Thymus (tissue), 11 donors: ENCODE measurements around the gene PFDN4. TPM values are rescaled to one million over a fixed set of nuclear protein-coding genes. Genes with fewer than 3 reads are reported as not detected.

Source experiments
- DNase-seq, 9 donors: peaks; one replicate each; pipeline ENCODE4 v3.0.0-alpha.2; 2013; ENCODE audit warnings: low spot score in 9 of 9, low read depth in 6 of 9, missing footprints in 1 of 9
- H3K27ac ChIP-seq, 2 donors: one replicate each; pipeline ENCODE4 v1.5.1; 2013; ENCODE audit warnings: control low read depth in 1 of 2, low read depth in 1 of 2, low read length in 1 of 2, mild to moderate bottlenecking in 1 of 2, moderate library complexity in 1 of 2
- H3K27me3 ChIP-seq, 2 donors: one replicate each; pipeline ENCODE4 v1.5.1; 2013; ENCODE audit warnings: low read length in 1 of 2; ENCODE audit not compliant: control insufficient read depth in 2 of 2, insufficient read depth in 1 of 2
- H3K36me3 ChIP-seq, 2 donors: one replicate each; pipeline ENCODE4 v1.5.1; 2013; ENCODE audit warnings: low read length in 1 of 2, mild to moderate bottlenecking in 1 of 2, moderate library complexity in 1 of 2; ENCODE audit not compliant: control insufficient read depth in 2 of 2, insufficient read depth in 2 of 2
- H3K4me1 ChIP-seq, 2 donors: one replicate each; pipeline ENCODE4 v1.5.1; 2013; ENCODE audit warnings: low read length in 2 of 2; ENCODE audit not compliant: control insufficient read depth in 2 of 2, insufficient read depth in 2 of 2
- H3K4me3 ChIP-seq, 2 donors: one replicate each; pipeline ENCODE4 v1.5.1; 2013; ENCODE audit warnings: low read length in 2 of 2, control low read depth in 1 of 2, mild to moderate bottlenecking in 1 of 2
- H3K9me3 ChIP-seq, 2 donors: one replicate each; pipeline ENCODE4 v1.5.1; 2013; ENCODE audit warnings: low read length in 1 of 2, mild to moderate bottlenecking in 1 of 2; ENCODE audit not compliant: control insufficient read depth in 2 of 2, insufficient read depth in 1 of 2
- WGBS: extraction: QIAGEN DNeasy Blood & Tissue Kit; methylation state at CpG from one replicate; pipeline ENCODE4 v1.1.7; 2013; 5-methylcytosine and 5-hydroxymethylcytosine counted together
- polyA plus RNA-seq: library from polyadenylated mRNA; stranded (reverse); fragments of 200-250 nt; gene quantifications from one replicate; pipeline ENCODE4 v1.2.3, GENCODE V29; 2013
- total RNA-seq: library from RNA; stranded (reverse); fragments of 120-200 nt; gene quantifications from one replicate; pipeline ENCODE4 v1.2.4, GENCODE V29; 2013
- donor health status: healthy.

Gene PFDN4
- total and polyA plus RNA-seq, 2 donors: 123 to 124 TPM

GRCh38 chr20:54195483-54196472 lies 12.1 kb upstream of the PFDN4 start:
- Histone ChIP-seq H3K27ac (no peak overlapping the region), H3K36me3 (no peaks in the 10 kb centered on the region), H3K4me1 (no peaks in the 10 kb centered on the region), H3K9me3 (no peaks in the 10 kb centered on the region), H3K27me3 (no peaks in the 10 kb centered on the region), H3K4me3 (no peak overlapping the region)
- WGBS: 93% methylated on average over 13 of the region's 13 CpGs
- no peak for DNase-seq

GRCh38 chr20:54197621-54198604 lies 10.0 kb upstream of the PFDN4 start:
- 86% methylated on average over 13 of the region's 13 CpGs for WGBS
- Histone ChIP-seq H3K4me1 (no peaks in the 10 kb centered on the region), H3K27me3 (no peaks in the 10 kb centered on the region), H3K4me3 (no peak overlapping the region), H3K27ac (no peak overlapping the region), H3K9me3 (no peaks in the 10 kb centered on the region), H3K36me3 (no peaks in the 10 kb centered on the region)
- no peak for DNase-seq

- no peak overlapping the region for H3K27ac ChIP-seq
- no peak overlapping the region for H3K4me3 ChIP-seq
- H3K27me3 ChIP-seq: no peaks in the 10 kb centered on the region
- WGBS: 83% methylated on average over 6 of the region's 6 CpGs
- no peaks in the 10 kb centered on the region for H3K36me3 ChIP-seq
- DNase-seq: no peak
- no peaks in the 10 kb centered on the region for H3K9me3 ChIP-seq
- H3K4me1 ChIP-seq: no peaks in the 10 kb centered on the region
Observed at GRCh38 chr20:54199283-54199682, 8.6 kb upstream of the PFDN4 start.

- Histone ChIP-seq H3K4me1 (no peaks in the 10 kb centered on the region), H3K27me3 (no peaks in the 10 kb centered on the region), H3K36me3 (no peaks in the 10 kb centered on the region), H3K4me3 (no peak overlapping the region), H3K27ac (no peak overlapping the region), H3K9me3 (no peaks in the 10 kb centered on the region)
- DNase-seq: peak in 8 of 9 donors; percentile 31 to 73 (median 48)
- 29% methylated on average over 7 of the region's 7 CpGs for whole genome bisulfite sequencing
Observed at GRCh38 chr20:54199721-54200176, 8.1 kb upstream of the PFDN4 start.

- Histone ChIP-seq H3K4me3 (no peak overlapping the region), H3K36me3 (no peaks in the 10 kb centered on the region), H3K9me3 (no peaks in the 10 kb centered on the region), H3K27me3 (no peaks in the 10 kb centered on the region), H3K4me1 (no peaks in the 10 kb centered on the region), H3K27ac (no peak overlapping the region)
- DNase-seq: no peak
- WGBS: 78% methylated on average over 7 of the region's 7 CpGs
Observed at GRCh38 chr20:54200487-54201267, 7.2 kb upstream of the PFDN4 start.

- DNase-seq: no peak
- H3K4me1 ChIP-seq: no peaks in the 10 kb centered on the region
- H3K36me3 ChIP-seq: no peaks in the 10 kb centered on the region
- WGBS: 84% methylated on average over 4 of the region's 4 CpGs
- H3K9me3 ChIP-seq: no peaks in the 10 kb centered on the region
- H3K27ac ChIP-seq: no peak overlapping the region
- peaks cover 1 to 2% of the 10 kb centered on the region in 2 donors for H3K27me3 ChIP-seq
- no peak overlapping the region for H3K4me3 ChIP-seq
Observed at GRCh38 chr20:54201268-54201846, 6.5 kb upstream of the PFDN4 start.

GRCh38 chr20:54203281-54203680 lies 4.6 kb upstream of the PFDN4 start:
- no peaks in the 10 kb centered on the region for H3K36me3 ChIP-seq
- H3K4me1 ChIP-seq: no peaks in the 10 kb centered on the region
- peaks cover 2 to 4% of the 10 kb centered on the region in 2 donors for H3K27me3 ChIP-seq
- DNase-seq: no peak
- no peak overlapping the region for H3K4me3 ChIP-seq
- whole genome bisulfite sequencing: 50% methylated on average over 5 of the region's 5 CpGs
- no peaks in the 10 kb centered on the region for H3K9me3 ChIP-seq
- no peak overlapping the region for H3K27ac ChIP-seq

- Histone ChIP-seq H3K4me1 (peaks cover 5% of the 10 kb centered on the region in 2 donors), H3K36me3 (no peaks in the 10 kb centered on the region), H3K27me3 (peaks cover 2 to 4% of the 10 kb centered on the region in 2 donors), H3K27ac (no peak overlapping the region), H3K9me3 (no peaks in the 10 kb centered on the region), H3K4me3 (no peak overlapping the region)
- no peak for DNase-seq
- WGBS: 94% methylated on average over 6 of the region's 6 CpGs
Observed at GRCh38 chr20:54204063-54204462, 3.8 kb upstream of the PFDN4 start.
